Suprapubic skin (tissue), 3 donors: ENCODE data around the gene IGFBP4.

Source experiments
- EP300 ChIP-seq: sonication (generic); formaldehyde crosslinking; IDR thresholded peaks from one replicate; pipeline ENCODE4 v1.6.1; 2017; ENCODE audit warnings: antibody characterized with exemption
- POLR2A ChIP-seq, 2 donors: fragments of 450-650 bp; IDR thresholded peaks; one replicate each; pipeline ENCODE4 v1.6.1; 2017; ENCODE audit warnings: antibody characterized with exemption in 2 of 2, mild to moderate bottlenecking in 2 of 2, moderate library complexity in 2 of 2
- TF ChIP-seq, protein P1 (sequence below), 2 donors: fragments of 200-600 bp in 1 of 2; fragments of 450-650 bp in 1 of 2; sonication (generic) in 1 of 2; IDR thresholded peaks; one replicate each; pipeline ENCODE4 v1.5.1; 2016 to 2019; ENCODE audit warnings: antibody characterized with exemption in 2 of 2, mild to moderate bottlenecking in 1 of 2, moderate library complexity in 1 of 2

DNA sequence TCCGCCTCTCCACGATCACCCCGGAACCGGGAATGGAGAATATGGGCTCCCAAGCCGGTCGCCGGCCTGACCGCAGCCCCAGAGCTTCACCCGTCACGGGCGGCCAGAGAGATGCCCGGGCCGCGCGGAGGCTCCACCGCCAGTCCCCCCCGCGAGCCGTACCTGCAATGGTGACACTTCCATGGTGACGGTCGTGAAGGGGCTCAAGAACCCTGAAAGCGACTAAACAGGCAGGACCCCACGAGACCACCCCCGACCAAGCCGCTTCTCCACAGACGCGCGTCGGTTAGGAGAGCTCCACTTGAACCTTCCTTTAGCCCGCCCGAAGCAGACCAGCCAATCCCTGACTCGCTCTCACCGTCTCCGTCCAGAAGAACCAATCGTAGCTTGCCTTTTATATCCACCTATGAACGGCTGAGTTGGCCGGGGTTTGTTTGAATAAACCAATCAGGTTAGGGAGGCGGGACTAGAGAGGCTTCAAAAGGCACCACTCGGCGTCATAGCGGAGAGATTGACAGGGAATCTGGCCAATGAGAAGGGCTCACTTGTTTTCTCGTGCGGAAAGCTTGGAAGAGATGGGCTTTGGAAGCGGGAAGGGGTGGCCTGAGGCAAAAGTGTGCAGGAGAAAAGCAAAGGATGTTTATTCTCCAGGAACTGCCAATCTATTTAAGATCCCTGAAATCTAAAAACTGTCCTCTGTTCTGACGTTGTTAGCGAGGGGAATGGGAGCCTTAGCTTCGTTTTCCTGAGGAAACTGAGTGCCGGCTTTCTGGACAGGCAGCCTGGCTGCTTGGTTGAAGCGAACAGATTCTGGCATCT lies 25.4 kb upstream of the IGFBP4 start, which contains the start of gene TOP2A:
- TF ChIP-seq EP300 = no peak
- TF ChIP-seq, protein P1, sequence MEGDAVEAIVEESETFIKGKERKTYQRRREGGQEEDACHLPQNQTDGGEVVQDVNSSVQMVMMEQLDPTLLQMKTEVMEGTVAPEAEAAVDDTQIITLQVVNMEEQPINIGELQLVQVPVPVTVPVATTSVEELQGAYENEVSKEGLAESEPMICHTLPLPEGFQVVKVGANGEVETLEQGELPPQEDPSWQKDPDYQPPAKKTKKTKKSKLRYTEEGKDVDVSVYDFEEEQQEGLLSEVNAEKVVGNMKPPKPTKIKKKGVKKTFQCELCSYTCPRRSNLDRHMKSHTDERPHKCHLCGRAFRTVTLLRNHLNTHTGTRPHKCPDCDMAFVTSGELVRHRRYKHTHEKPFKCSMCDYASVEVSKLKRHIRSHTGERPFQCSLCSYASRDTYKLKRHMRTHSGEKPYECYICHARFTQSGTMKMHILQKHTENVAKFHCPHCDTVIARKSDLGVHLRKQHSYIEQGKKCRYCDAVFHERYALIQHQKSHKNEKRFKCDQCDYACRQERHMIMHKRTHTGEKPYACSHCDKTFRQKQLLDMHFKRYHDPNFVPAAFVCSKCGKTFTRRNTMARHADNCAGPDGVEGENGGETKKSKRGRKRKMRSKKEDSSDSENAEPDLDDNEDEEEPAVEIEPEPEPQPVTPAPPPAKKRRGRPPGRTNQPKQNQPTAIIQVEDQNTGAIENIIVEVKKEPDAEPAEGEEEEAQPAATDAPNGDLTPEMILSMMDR (IDR thresholded peaks at IDR 0.05) = no peak
- no peak for TF ChIP-seq POLR2A (IDR thresholded peaks at IDR 0.05)
